ENCODE data around the gene NDUFV2.
"Not testable (repeated sequence)": the region's sequence is repeated elsewhere in the genome, so short reads cannot be mapped to it uniquely, and the experiment has no call there.

Gene NDUFV2

DNA sequence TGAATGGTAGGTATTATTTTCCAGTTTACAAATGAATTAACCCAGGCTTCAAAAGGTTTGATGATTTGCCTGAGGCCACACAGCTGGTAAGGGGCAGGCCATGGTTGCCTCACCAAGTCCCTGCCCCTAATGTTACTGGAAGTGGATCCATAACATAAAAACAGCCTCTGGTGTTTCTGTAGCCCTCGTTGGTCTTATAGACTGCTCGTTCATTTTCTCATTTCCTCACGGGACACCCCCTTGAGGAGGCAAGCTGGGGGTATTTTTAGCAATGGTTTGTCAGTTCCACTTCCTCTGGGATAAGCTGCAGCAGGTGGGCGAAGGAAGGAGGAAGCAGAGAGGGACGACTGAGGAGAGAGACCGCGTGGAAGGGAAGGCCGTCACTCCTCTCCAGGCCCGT lies 32.9 kb upstream of the NDUFV2 start:
- no peaks in the 10 kb centered on the region for H3K9me3 ChIP-seq (ENCODE audit: insufficient read depth, low read depth, low read length)
- no peak overlapping the region for H3K4me3 ChIP-seq (ENCODE audit: low read length)
- no peaks in the 10 kb centered on the region for H3K27me3 ChIP-seq (ENCODE audit: insufficient read depth, low read length)
- no peak overlapping the region for H3K27ac ChIP-seq (ENCODE audit: low read length)
- no peaks in the 10 kb centered on the region for H3K36me3 ChIP-seq (ENCODE audit: insufficient read depth, low read depth, low read length)
- H3K9ac ChIP-seq (ENCODE audit: low read depth, low read length), result no peak overlapping the region
- H3K4me1 ChIP-seq (ENCODE audit: insufficient read depth, low read length), result no peaks in the 10 kb centered on the region

DNA sequence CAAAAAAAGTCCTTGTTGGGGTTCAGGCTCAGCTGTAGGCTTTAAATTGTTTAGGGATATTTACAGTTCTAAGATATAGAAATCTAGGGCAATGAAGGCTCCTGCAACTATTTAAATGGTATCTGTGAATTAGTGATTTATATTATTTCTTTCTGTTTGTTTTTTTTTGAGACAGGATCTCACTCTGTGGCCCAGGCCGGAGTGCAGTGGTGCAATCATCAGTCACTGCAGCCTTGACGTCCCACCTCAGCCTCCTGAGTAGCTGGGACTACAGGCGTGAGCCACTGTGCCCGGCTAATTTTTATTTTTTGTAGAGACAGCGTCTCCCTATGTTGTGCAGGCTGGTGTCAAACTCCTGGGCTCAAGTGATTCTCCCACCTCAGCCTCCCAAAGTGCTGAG lies 32.3 kb upstream of the NDUFV2 start:
- Histone ChIP-seq H3K4me1 (ENCODE audit: insufficient read depth, low read length) (no peaks in the 10 kb centered on the region), H3K27ac (ENCODE audit: low read length) (no peak overlapping the region), H3K36me3 (ENCODE audit: insufficient read depth, low read depth, low read length) (no peaks in the 10 kb centered on the region), H3K9ac (ENCODE audit: low read depth, low read length) (no peak overlapping the region), H3K9me3 (ENCODE audit: insufficient read depth, low read depth, low read length) (no peaks in the 10 kb centered on the region), H3K4me3 (ENCODE audit: low read length) (no peak overlapping the region), H3K27me3 (ENCODE audit: insufficient read depth, low read length) (no peaks in the 10 kb centered on the region)

DNA sequence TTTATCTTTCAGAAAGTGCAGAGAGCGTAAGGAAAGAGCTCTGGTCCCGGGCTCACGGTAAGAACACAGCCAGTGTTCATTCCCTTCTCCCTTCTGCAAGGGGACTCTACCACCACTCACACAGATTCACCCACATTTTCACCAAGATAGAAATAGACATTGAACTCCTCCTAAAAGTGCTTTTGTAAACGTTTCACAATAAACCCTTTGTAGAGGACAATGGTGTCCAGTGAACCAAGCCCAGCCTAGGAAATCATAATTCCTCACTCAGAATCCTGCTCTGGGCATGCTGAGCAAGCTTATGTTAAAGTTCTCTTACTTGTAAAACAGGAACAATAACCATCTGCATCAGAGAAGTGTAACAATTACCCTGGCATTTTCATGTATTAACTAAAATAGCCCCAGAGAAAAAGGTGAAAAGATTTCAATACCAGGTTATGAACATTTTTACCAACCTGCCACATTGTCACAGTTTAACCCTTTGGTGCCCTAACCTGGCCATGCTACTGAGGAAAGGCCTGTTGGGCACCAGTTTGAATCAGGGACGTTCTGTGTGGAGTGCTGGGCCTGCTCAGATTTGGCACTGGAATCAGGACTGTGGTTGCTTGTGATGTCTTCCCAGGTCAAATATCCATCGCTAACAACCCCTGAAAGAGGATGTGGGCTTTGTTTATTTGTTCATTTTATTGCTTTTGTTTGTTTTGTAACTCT lies 22.5 kb upstream of the NDUFV2 start:
- Histone ChIP-seq H3K9ac (ENCODE audit: low read depth, low read length) (no peak overlapping the region), H3K4me1 (ENCODE audit: insufficient read depth, low read length) (no peaks in the 10 kb centered on the region), H3K36me3 (ENCODE audit: insufficient read depth, low read depth, low read length) (no peaks in the 10 kb centered on the region), H3K9me3 (ENCODE audit: insufficient read depth, low read depth, low read length) (no peaks in the 10 kb centered on the region), H3K27ac (ENCODE audit: low read length) (no peak overlapping the region), H3K4me3 (ENCODE audit: low read length) (no peak overlapping the region), H3K27me3 (ENCODE audit: insufficient read depth, low read length) (no peaks in the 10 kb centered on the region)

DNA sequence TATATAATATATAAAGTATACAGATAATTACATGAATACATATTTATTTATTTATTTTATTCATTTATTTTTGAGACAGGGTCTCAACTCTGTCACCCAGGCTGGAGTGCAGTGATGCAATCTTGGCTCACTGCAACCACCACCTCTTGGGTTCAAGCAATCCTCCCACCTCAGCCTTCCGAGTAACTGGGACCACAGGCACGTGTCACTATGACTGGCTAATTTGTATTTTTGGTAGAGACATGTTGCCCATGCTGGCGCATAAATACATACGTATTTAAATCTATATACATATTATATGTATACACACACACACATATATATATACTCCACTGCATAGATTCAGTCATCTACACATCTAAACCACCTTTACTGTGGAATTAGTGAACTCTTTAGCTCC lies 20.6 kb upstream of the NDUFV2 start:
- Histone ChIP-seq H3K4me3 (ENCODE audit: low read length) (no peak overlapping the region), H3K9ac (ENCODE audit: low read depth, low read length) (no peak overlapping the region), H3K9me3 (ENCODE audit: insufficient read depth, low read depth, low read length) (no peaks in the 10 kb centered on the region), H3K27ac (ENCODE audit: low read length) (no peak overlapping the region), H3K27me3 (ENCODE audit: insufficient read depth, low read length) (no peaks in the 10 kb centered on the region), H3K4me1 (ENCODE audit: insufficient read depth, low read length) (no peaks in the 10 kb centered on the region), H3K36me3 (ENCODE audit: insufficient read depth, low read depth, low read length) (no peaks in the 10 kb centered on the region)

DNA sequence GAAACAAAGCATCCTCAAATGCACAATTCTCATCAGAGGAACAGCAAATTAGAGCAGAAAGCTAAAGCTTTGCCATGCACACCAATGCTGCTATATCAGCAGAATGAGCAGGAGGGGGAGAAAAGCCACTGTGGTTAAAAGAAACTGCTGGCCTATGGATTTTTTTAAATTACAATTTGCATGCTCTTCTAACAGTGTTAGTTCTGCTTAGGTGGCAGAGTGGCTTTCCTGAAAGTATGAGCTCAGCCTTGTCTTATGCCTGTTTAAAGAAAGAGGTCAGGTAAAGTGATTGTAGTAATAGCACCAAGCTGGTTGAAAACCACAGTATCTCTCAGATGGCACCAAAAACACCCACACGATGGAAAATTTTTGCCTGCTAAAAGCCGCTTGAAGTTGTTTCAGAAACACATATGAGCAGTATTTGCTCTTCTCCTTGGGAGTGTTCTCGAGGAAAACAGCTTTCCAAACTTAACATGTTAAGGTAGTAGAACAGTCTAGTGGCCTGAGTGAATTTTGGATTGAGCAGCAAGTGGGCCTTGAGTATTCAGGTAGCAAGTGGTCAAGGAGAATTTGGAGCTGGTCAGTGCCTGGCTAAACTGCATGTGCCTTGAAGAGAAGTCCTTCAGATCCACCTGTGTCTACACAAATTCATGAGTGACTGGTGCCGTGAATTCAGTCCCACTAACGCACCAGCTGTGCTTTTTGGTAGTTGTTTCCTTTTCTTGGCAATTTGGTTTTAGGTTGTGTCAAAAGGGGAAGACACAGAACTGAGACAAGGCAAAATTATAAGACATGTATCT lies 19.6 kb upstream of the NDUFV2 start:
- no peaks in the 10 kb centered on the region for H3K4me1 ChIP-seq (ENCODE audit: insufficient read depth, low read length)
- H3K9me3 ChIP-seq (ENCODE audit: insufficient read depth, low read depth, low read length), result no peaks in the 10 kb centered on the region
- no peak overlapping the region for H3K9ac ChIP-seq (ENCODE audit: low read depth, low read length)
- no peaks in the 10 kb centered on the region for H3K36me3 ChIP-seq (ENCODE audit: insufficient read depth, low read depth, low read length)
- no peak overlapping the region for H3K27ac ChIP-seq (ENCODE audit: low read length)
- H3K27me3 ChIP-seq (ENCODE audit: insufficient read depth, low read length), result no peaks in the 10 kb centered on the region
- H3K4me3 ChIP-seq (ENCODE audit: low read length), result no peak overlapping the region

DNA sequence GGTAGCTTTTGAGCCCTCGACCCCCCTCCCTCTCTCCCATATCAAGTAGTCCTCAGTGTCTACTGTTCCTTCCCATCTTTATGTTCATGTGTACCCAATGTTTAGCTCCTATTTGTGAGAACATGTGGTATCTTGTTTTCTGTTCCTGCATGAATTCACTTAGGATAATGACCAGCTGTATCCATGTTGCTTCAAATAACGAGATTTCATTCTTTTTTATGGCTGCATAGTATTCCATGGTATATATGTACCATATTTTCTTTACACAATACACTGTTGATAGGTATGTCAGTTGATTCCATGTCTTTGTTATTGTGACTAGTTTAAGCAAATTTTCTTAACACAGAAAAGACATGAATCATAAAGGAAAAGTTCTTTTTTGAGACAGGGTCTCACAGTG lies 16.5 kb upstream of the NDUFV2 start:
- Histone ChIP-seq H3K36me3 (ENCODE audit: insufficient read depth, low read depth, low read length) (no peaks in the 10 kb centered on the region), H3K4me3 (ENCODE audit: low read length) (no peak overlapping the region), H3K27me3 (ENCODE audit: insufficient read depth, low read length) (no peaks in the 10 kb centered on the region), H3K9ac (ENCODE audit: low read depth, low read length) (no peak overlapping the region), H3K4me1 (ENCODE audit: insufficient read depth, low read length) (no peaks in the 10 kb centered on the region), H3K27ac (ENCODE audit: low read length) (no peak overlapping the region), H3K9me3 (ENCODE audit: insufficient read depth, low read depth, low read length) (no peaks in the 10 kb centered on the region)

DNA sequence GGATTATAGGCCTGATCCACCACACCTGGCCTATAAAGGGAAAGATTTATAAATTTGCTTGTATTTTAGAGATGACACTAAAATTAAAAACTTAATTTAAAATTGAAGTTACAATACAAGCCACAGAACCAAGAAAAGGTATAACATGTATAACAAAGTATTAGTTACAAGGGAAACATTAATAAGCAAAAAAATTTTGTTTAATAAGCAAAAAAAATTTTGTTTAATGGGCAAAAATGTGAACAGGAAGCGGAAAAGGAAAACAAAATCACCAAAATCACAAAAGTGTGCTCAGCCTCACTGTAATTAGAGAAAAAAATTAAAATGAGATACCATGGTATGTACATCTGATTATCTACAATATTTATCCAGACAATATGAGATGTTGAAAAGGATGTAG lies 15.9 kb upstream of the NDUFV2 start:
- Histone ChIP-seq H3K27me3 (ENCODE audit: insufficient read depth, low read length) (no peaks in the 10 kb centered on the region), H3K4me1 (ENCODE audit: insufficient read depth, low read length) (no peaks in the 10 kb centered on the region), H3K27ac (ENCODE audit: low read length) (no peak overlapping the region), H3K9me3 (ENCODE audit: insufficient read depth, low read depth, low read length) (no peaks in the 10 kb centered on the region), H3K9ac (ENCODE audit: low read depth, low read length) (no peak overlapping the region), H3K36me3 (ENCODE audit: insufficient read depth, low read depth, low read length) (no peaks in the 10 kb centered on the region), H3K4me3 (ENCODE audit: low read length) (no peak overlapping the region)

DNA sequence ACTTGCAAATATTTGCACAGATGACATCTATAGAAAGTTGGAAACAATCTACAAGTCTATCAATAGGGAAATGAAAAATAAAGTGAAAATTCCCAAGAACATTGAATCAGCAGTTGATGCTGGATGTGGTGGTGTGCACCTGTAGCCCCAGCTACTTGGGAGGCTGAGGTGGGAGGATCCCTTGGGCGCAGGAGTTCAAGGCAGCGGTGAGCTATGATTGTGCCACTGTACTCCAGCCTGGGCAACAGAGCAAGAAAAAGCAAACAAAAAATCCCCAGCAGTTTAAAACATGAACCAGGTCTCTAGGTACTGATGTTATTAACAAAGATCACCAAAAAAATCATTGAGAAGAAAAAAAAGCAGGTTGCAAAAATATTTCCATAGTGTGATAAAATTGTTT lies 15.4 kb upstream of the NDUFV2 start:
- H3K9ac ChIP-seq (ENCODE audit: low read depth, low read length), result no peak overlapping the region
- H3K27me3 ChIP-seq (ENCODE audit: insufficient read depth, low read length), result no peaks in the 10 kb centered on the region
- H3K36me3 ChIP-seq (ENCODE audit: insufficient read depth, low read depth, low read length), result no peaks in the 10 kb centered on the region
- H3K4me3 ChIP-seq (ENCODE audit: low read length), result no peak overlapping the region
- H3K27ac ChIP-seq (ENCODE audit: low read length), result no peak overlapping the region
- no peaks in the 10 kb centered on the region for H3K9me3 ChIP-seq (ENCODE audit: insufficient read depth, low read depth, low read length)
- H3K4me1 ChIP-seq (ENCODE audit: insufficient read depth, low read length), result no peaks in the 10 kb centered on the region

DNA sequence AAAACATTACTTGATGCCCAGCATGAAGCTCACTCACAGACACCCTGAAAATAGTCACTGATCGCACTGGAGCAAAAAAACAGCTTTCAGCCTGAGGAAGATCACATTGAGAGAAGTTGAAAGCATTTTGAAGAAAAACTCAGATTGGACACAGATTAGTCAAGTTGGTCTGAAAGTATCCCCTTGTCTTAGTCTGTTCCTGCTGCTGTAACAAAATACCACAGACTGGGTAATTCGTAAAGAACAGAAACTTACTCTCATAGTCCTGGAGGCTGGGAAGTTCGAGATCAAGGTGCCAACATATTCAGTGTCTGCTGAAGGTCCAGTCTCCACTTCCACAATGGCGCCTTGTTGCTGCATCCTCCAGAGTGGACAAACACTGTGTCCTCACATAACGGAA lies 14.2 kb upstream of the NDUFV2 start:
- no peaks in the 10 kb centered on the region for H3K36me3 ChIP-seq (ENCODE audit: insufficient read depth, low read depth, low read length)
- no peak overlapping the region for H3K4me3 ChIP-seq (ENCODE audit: low read length)
- no peak overlapping the region for H3K27ac ChIP-seq (ENCODE audit: low read length)
- no peak overlapping the region for H3K9ac ChIP-seq (ENCODE audit: low read depth, low read length)
- no peaks in the 10 kb centered on the region for H3K27me3 ChIP-seq (ENCODE audit: insufficient read depth, low read length)
- H3K9me3 ChIP-seq (ENCODE audit: insufficient read depth, low read depth, low read length), result no peaks in the 10 kb centered on the region
- H3K4me1 ChIP-seq (ENCODE audit: insufficient read depth, low read length), result no peaks in the 10 kb centered on the region

DNA sequence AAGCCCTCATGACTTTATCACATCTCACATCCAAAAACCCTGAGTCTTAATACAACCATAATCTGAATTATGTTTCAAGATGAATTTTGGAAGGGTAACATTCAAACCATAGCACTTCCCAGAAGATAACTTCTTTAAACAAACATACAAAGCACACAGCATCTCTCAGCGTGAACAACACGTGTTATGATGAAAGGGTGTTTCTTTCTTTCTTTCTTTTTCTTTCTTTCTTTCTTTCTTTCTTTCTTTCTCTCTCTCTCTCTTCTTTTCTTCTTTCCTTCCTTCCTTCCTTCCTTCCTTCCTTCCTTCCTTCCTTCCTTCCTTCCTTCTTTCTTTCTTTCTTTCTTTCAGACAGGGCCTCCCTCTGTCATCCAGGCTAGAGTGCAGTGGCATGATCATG lies 13.8 kb upstream of the NDUFV2 start:
- not testable (repeated sequence) for H3K36me3 ChIP-seq (ENCODE audit: insufficient read depth, low read depth, low read length); H3K27me3 ChIP-seq (ENCODE audit: insufficient read depth, low read length); H3K4me1 ChIP-seq (ENCODE audit: insufficient read depth, low read length); H3K9ac ChIP-seq (ENCODE audit: low read depth, low read length); H3K9me3 ChIP-seq (ENCODE audit: insufficient read depth, low read depth, low read length); H3K4me3 ChIP-seq (ENCODE audit: low read length); H3K27ac ChIP-seq (ENCODE audit: low read length)

DNA sequence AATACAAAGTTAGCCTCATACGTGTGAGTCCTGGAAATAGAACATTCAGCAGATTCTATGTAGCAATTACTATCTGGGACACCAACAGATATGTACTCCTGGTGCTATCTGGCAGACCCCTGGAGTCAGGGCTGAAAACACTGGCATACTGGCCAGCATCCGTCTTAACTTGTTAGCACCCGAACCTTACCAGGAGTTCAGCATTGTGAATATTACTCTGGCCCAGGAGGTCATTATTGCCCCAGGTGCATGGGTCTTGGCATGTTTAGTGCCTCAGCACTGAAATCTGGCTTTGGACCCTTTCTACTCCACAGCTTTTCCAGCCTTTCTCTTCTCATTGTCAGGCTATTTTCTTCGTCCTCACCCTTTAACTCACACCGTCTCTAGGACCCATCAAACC lies 11.9 kb upstream of the NDUFV2 start:
- no peak overlapping the region for H3K4me3 ChIP-seq (ENCODE audit: low read length)
- no peaks in the 10 kb centered on the region for H3K27me3 ChIP-seq (ENCODE audit: insufficient read depth, low read length)
- H3K9ac ChIP-seq (ENCODE audit: low read depth, low read length), result no peak overlapping the region
- no peaks in the 10 kb centered on the region for H3K4me1 ChIP-seq (ENCODE audit: insufficient read depth, low read length)
- no peaks in the 10 kb centered on the region for H3K9me3 ChIP-seq (ENCODE audit: insufficient read depth, low read depth, low read length)
- no peak overlapping the region for H3K27ac ChIP-seq (ENCODE audit: low read length)
- H3K36me3 ChIP-seq (ENCODE audit: insufficient read depth, low read depth, low read length), result no peaks in the 10 kb centered on the region

DNA sequence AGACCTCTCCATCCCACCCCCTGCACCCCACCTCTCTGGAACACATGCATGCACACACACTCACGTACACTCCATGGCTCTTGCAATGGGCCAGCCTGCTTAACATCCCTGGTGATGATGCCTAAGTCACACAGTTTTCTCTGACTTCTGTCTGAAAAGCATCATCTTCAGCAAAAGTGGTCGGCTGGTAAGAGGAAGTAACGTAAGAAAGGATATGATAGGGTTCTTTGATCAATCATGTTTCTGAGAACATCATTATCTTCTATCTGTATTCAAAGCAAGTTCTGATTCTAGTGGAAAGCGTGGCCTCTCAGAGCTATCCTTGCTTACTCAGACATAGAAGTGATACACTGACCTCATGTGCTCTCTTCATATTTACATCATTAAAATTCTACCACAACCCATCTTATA lies 11.4 kb upstream of the NDUFV2 start:
- Histone ChIP-seq H3K36me3 (ENCODE audit: insufficient read depth, low read depth, low read length) (no peaks in the 10 kb centered on the region), H3K27me3 (ENCODE audit: insufficient read depth, low read length) (no peaks in the 10 kb centered on the region), H3K4me3 (ENCODE audit: low read length) (no peak overlapping the region)

More for the DNA sequence above, 11.4 kb upstream of the NDUFV2 start:
- Histone ChIP-seq H3K9ac (ENCODE audit: low read depth, low read length) (no peak overlapping the region), H3K27ac (ENCODE audit: low read length) (no peak overlapping the region), H3K9me3 (ENCODE audit: insufficient read depth, low read depth, low read length) (no peaks in the 10 kb centered on the region), H3K4me1 (ENCODE audit: insufficient read depth, low read length) (peaks cover 1% of the 10 kb centered on the region; the same call in 1 of the 2 replicates)

All from iPS-20b (cell line).